Panc1 (cell line): ENCODE measurements around the gene CEP63. TPM values are rescaled to one million over a fixed set of nuclear protein-coding genes. Genes with fewer than 3 reads are reported as not detected.

Experiments used
- ATAC-seq: fragments of 200-7000 bp; cut with Tn5 transposase; 2 replicates; pipeline ENCODE4 v1.9.1; 2020; ENCODE audit warnings: mild to moderate bottlenecking, moderate library complexity
- BruUV-seq: library from RNA; stranded (reverse); fragments of 400-500 nt; replicated peaks from 2 replicates; lab custom pipeline; 2021; lab: Mats Ljungman, UMichigan
- CTCF ChIA-PET: fragments of 300-600 bp; sonication (Branson Sonifier 250); formaldehyde crosslinking; loops from one replicate; lab custom pipeline; 2022; ENCODE audit warnings: antibody characterized with exemption; lab: Charles Lee
- POLR2A ChIA-PET: fragments of 300-600 bp; sonication (Branson Sonifier 250); formaldehyde crosslinking; loops from one replicate; lab custom pipeline; 2022; ENCODE audit warnings: antibody characterized with exemption; lab: Charles Lee
- DNase-seq: peaks from one replicate; pipeline ENCODE4 v3.0.0-alpha.2; 2010; ENCODE audit warnings: low read depth, low spot score
- H3K27ac ChIP-seq: 2 replicates; pipeline ENCODE4 v1.5.1; 2011; ENCODE audit warnings: mild to moderate bottlenecking, low read length, inconsistent platforms
- H3K27me3 ChIP-seq: fragments of 200-500 bp; sonication (Bioruptor generic); 2 replicates; pipeline ENCODE4 v1.6.0; 2014; ENCODE audit warnings: low read length, inconsistent platforms; ENCODE audit not compliant: control insufficient read depth, insufficient read depth
- H3K36me3 ChIP-seq: fragments of 200-500 bp; sonication (Bioruptor generic); 2 replicates; pipeline ENCODE4 v1.5.1; 2014; ENCODE audit warnings: inconsistent platforms, mild to moderate bottlenecking, low read length, moderate library complexity; ENCODE audit not compliant: control insufficient read depth, insufficient read depth
- H3K4me1 ChIP-seq: 2 replicates; pipeline ENCODE4 v1.5.1; 2011; ENCODE audit warnings: inconsistent platforms, mild to moderate bottlenecking, low read length, moderate library complexity; ENCODE audit not compliant: control insufficient read depth, insufficient read depth
- H3K4me3 ChIP-seq, 2 experiments: 2 replicates each; pipeline ENCODE4 v1.5.1; 2011 to 2012; ENCODE audit warnings: low read depth in 2 of 2, low read length in 2 of 2, mild to moderate bottlenecking in 2 of 2, inconsistent platforms in 1 of 2, moderate library complexity in 1 of 2
- H3K9me3 ChIP-seq: fragments of 200-500 bp; sonication (Bioruptor generic); 2 replicates; pipeline ENCODE4 v1.5.1; 2014; ENCODE audit warnings: low read depth, mild to moderate bottlenecking, inconsistent platforms, low read length, moderate library complexity; ENCODE audit not compliant: control insufficient read depth, insufficient read depth
- CTCF ChIP-seq: fragments of 450-650 bp; IDR thresholded peaks from 2 replicates; pipeline ENCODE4 v1.5.1; 2017; ENCODE audit warnings: mild to moderate bottlenecking
- POLR2AphosphoS5 ChIP-seq: IDR thresholded peaks from 2 replicates; pipeline ENCODE4 v1.6.1; 2012; ENCODE audit warnings: mild to moderate bottlenecking, low read depth, low read length, moderate library complexity
- REST ChIP-seq, 2 experiments: IDR thresholded peaks; 2 replicates each; pipeline ENCODE4 v1.6.1; 2011 to 2012; ENCODE audit warnings: low read depth in 2 of 2, control low read depth in 1 of 2, low read length in 1 of 2, mild to moderate bottlenecking in 1 of 2, moderate library complexity in 1 of 2; ENCODE audit not compliant: insufficient read depth in 1 of 2
- SIN3A ChIP-seq: IDR thresholded peaks from 2 replicates; pipeline ENCODE4 v1.6.1; 2012; ENCODE audit warnings: low read depth, mild to moderate bottlenecking, low read length, moderate library complexity, borderline replicate concordance; ENCODE audit not compliant: insufficient read depth
- TCF7L2 ChIP-seq: IDR thresholded peaks from 2 replicates; pipeline ENCODE4 v1.6.1; 2011; ENCODE audit warnings: mild to moderate bottlenecking, low read depth, low read length, inconsistent platforms
- in situ Hi-C: cut with HindIII; loops from 2 replicates; pipeline ENCODE4 v1.10.0; 2016; ENCODE audit warnings: low sequenced_read_pairs, low pct_unique_long_range_greater_than_20kb
- intact Hi-C: fragments of 100-400 bp; cut with micrococcal nuclease; formaldehyde crosslinking; loops from one replicate; pipeline ENCODE4 v1.10.0; 2022; ENCODE audit not compliant: unreplicated experiment
- total RNA-seq: library from RNA; stranded (reverse); gene quantifications from one replicate; pipeline ENCODE4 v1.2.1, GENCODE V29; 2021; ENCODE audit not compliant: unreplicated experiment

Gene CEP63
- total RNA-seq, 1 experiment from 2014 or later = 30.5 TPM

- H3K4me1 ChIP-seq = no peaks in the 10 kb centered on the region
- no TSS peak for BruUV-seq
- H3K27ac ChIP-seq = no peak overlapping the region
- H3K36me3 ChIP-seq = no peaks in the 10 kb centered on the region
- DNase-seq = no peak
- intact Hi-C loops = no loop called here
- ChIA-PET POLR2A (no interaction called here), CTCF (no interaction called here)
- H3K27me3 ChIP-seq = no peaks in the 10 kb centered on the region
- no peak overlapping the region for H3K4me3 ChIP-seq
- TF ChIP-seq POLR2AphosphoS5 (no peak), TCF7L2 (no peak), REST (IDR thresholded peaks at IDR 0.05; ENCODE audit: insufficient read depth in 1 of 2, low read depth in 2 of 2, low read length in 1 of 2) (no peak), SIN3A (no peak), CTCF (no peak)
- in situ Hi-C loops = no loop called here
- no peaks in the 10 kb centered on the region for H3K9me3 ChIP-seq
- no peak for ATAC-seq
Measured at GRCh38 chr3:134619301-134619615, 133.4 kb downstream of the CEP63 start.

GRCh38 chr3:134619884-134620445 is 134.1 kb downstream of the CEP63 start:
- H3K4me1 ChIP-seq = no peaks in the 10 kb centered on the region
- no peak for DNase-seq
- ATAC-seq = no peak
- H3K27me3 ChIP-seq = no peaks in the 10 kb centered on the region
- CTCF ChIA-PET = no interaction called here
- no peaks in the 10 kb centered on the region for H3K36me3 ChIP-seq
- H3K27ac ChIP-seq = no peak overlapping the region
- in situ Hi-C loops = no loop called here
- TF ChIP-seq POLR2AphosphoS5 (no peak), TCF7L2 (no peak), SIN3A (no peak), CTCF (no peak), REST (IDR thresholded peaks at IDR 0.05; ENCODE audit: insufficient read depth in 1 of 2, low read depth in 2 of 2, low read length in 1 of 2) (no peak)
- POLR2A ChIA-PET = no interaction called here
- no peaks in the 10 kb centered on the region for H3K9me3 ChIP-seq
- no peak overlapping the region for H3K4me3 ChIP-seq
- intact Hi-C loops = no loop called here
- no TSS peak for BruUV-seq
